ENCODE results near the gene DNAJC6. TPM values are rescaled to one million over a fixed set of nuclear protein-coding genes. Genes with fewer than 3 reads are reported as not detected.

The DNAJC6 gene
- total RNA-seq, 4 donors from 2014 or later = 0.10 to 0.75 (median 0.36) TPM; not detected in 1

GRCh38 chr1:65317866-65318653 is 8.7 kb downstream of the DNAJC6 start:
- H3K4me1 ChIP-seq = no peaks in the 10 kb centered on the region
- no peak for ATAC-seq
- intact Hi-C loops (cut with DNase I; ENCODE audit: low total_unique reads) = no loop called here
- TF ChIP-seq CTCF (IDR thresholded peaks at IDR 0.05 in 4 of 5, conservative IDR thresholded peaks at IDR 0.05 in 1 of 5) (no peak), POLR2A (IDR thresholded peaks at IDR 0.05) (no peak)
- in situ Hi-C loops (cut with MboI; ENCODE audit: low sequenced_read_pairs in 4 of 4) = no loop called here
- H3K4me3 ChIP-seq = no peak overlapping the region
- DNase-seq = no peak
- no peaks in the 10 kb centered on the region for H3K36me3 ChIP-seq
- no peak overlapping the region for H3K27ac ChIP-seq
- no peaks in the 10 kb centered on the region for H3K9me3 ChIP-seq
- H3K27me3 ChIP-seq = peaks cover 3 to 5% (median 5%) of the 10 kb centered on the region in 3 donors

- intact Hi-C loops (cut with DNase I; ENCODE audit: low total_unique reads) = no loop called here
- no peak for TF ChIP-seq POLR2A (IDR thresholded peaks at IDR 0.05)
- TF ChIP-seq CTCF (IDR thresholded peaks at IDR 0.05 in 4 of 5, conservative IDR thresholded peaks at IDR 0.05 in 1 of 5) = no peak
- no peaks in the 10 kb centered on the region for H3K4me1 ChIP-seq
- no peak overlapping the region for H3K27ac ChIP-seq
- H3K4me3 ChIP-seq = no peak overlapping the region
- in situ Hi-C loops (cut with MboI; ENCODE audit: low sequenced_read_pairs in 4 of 4) = no loop called here
- no peaks in the 10 kb centered on the region for H3K9me3 ChIP-seq
- ATAC-seq = no peak
- DNase-seq = no peak
- H3K36me3 ChIP-seq = no peaks in the 10 kb centered on the region
- no peaks in the 10 kb centered on the region for H3K27me3 ChIP-seq
Measured at GRCh38 chr1:65319141-65319540, 9.8 kb downstream of the DNAJC6 start.

- DNase-seq (no peak), ATAC-seq (no peak)
- intact Hi-C loops (cut with DNase I; ENCODE audit: low total_unique reads) (no loop called here), in situ Hi-C loops (cut with MboI; ENCODE audit: low sequenced_read_pairs in 4 of 4) (no loop called here)
- Histone ChIP-seq H3K4me1 (no peaks in the 10 kb centered on the region), H3K27ac (no peak overlapping the region), H3K4me3 (no peak overlapping the region), H3K27me3 (no peaks in the 10 kb centered on the region), H3K36me3 (no peaks in the 10 kb centered on the region), H3K9me3 (no peaks in the 10 kb centered on the region)
- no peak for TF ChIP-seq POLR2A (IDR thresholded peaks at IDR 0.05)
- no peak for TF ChIP-seq CTCF (IDR thresholded peaks at IDR 0.05 in 4 of 5, conservative IDR thresholded peaks at IDR 0.05 in 1 of 5)
Measured at GRCh38 chr1:65319754-65320153, 10.4 kb downstream of the DNAJC6 start.

GRCh38 chr1:65321879-65322278 is 12.5 kb downstream of the DNAJC6 start:
- TF ChIP-seq POLR2A (IDR thresholded peaks at IDR 0.05) = no peak
- in situ Hi-C loops (cut with MboI; ENCODE audit: low sequenced_read_pairs in 4 of 4) = no loop called here
- intact Hi-C loops (cut with DNase I; ENCODE audit: low total_unique reads) = no loop called here

GRCh38 chr1:65323246-65323645 is 13.9 kb downstream of the DNAJC6 start:
- ATAC-seq (no peak), DNase-seq (no peak)
- intact Hi-C loops (cut with DNase I; ENCODE audit: low total_unique reads) (no loop called here), in situ Hi-C loops (cut with MboI; ENCODE audit: low sequenced_read_pairs in 4 of 4) (no loop called here)
- H3K4me3 ChIP-seq = no peak overlapping the region
- no peaks in the 10 kb centered on the region for H3K36me3 ChIP-seq
- H3K27ac ChIP-seq = no peak overlapping the region
- TF ChIP-seq CTCF (IDR thresholded peaks at IDR 0.05 in 4 of 5, conservative IDR thresholded peaks at IDR 0.05 in 1 of 5) (no peak), POLR2A (IDR thresholded peaks at IDR 0.05) (no peak)
- H3K9me3 ChIP-seq = no peaks in the 10 kb centered on the region
- no peaks in the 10 kb centered on the region for H3K27me3 ChIP-seq
- no peaks in the 10 kb centered on the region for H3K4me1 ChIP-seq

More at GRCh38 chr1:65321879-65322278, 12.5 kb downstream of the DNAJC6 start:
- H3K4me3 ChIP-seq = no peak overlapping the region
- DNase-seq (no peak), ATAC-seq (no peak)
- H3K9me3 ChIP-seq = no peaks in the 10 kb centered on the region
- H3K4me1 ChIP-seq = no peaks in the 10 kb centered on the region
- no peak overlapping the region for H3K27ac ChIP-seq
- no peaks in the 10 kb centered on the region for H3K36me3 ChIP-seq
- H3K27me3 ChIP-seq = no peaks in the 10 kb centered on the region
